ENCODE data around the gene SELENON.

Gene SELENON

GRCh38 chr1:25792115-25792514 is 7.9 kb upstream of the SELENON start:
- no peak for DNase-seq

DNA sequence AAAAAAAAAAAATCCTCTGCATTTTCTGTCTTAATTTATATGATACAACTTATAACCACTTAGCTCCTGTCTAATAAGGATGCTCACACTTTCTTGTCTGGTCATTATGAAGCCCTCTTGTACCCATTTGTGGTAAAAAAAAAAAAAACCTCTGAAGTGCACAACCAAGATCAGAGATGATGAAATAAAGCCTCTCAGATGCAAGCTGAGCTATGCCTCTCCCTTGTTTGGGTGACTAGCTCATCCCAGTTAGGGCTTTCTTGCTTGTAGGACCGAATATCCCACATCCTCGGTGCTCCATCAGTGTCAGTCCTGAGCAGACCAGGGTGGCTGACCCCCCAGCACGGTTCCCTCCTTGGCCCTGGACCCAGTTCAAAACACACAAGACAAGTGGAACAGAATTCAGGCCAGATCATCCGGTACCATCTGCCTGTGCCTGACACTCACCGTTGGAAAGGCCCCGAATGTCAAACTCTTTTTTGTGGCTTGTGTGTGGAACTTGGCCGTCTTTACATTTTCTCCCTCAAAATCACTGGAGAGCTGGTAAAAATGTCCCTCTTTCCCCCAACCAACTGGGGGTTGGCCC is 6.3 kb upstream of the SELENON start:
- DNase-seq: no peak

DNA sequence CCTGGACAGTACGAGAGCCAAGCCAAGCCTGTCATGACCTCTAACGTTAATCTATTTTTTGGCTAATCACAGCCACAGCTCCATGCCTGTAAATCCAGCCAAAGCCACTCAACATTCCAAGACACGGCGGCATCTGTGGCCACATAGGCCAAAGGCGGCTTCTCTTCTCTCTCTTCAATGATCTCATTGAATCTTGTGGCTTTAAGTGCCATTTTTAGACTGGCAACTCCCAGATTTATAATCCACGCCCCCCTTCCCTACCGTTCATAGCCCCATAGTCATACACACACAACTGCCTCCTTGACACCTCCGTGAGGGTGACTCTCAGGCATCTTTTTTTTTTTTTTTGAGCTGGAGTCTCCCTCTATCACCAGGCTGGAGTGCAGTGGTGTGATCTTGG is 5.7 kb upstream of the SELENON start:
- DNase-seq: no peak

GRCh38 chr1:25795211-25795610 is 4.8 kb upstream of the SELENON start:
- DNase-seq: no peak

GRCh38 chr1:25795946-25796810 is 3.8 kb upstream of the SELENON start:
- peak in 5 of 58 donors; percentile 45 to 74 (median 67) for DNase-seq

GRCh38 chr1:25796811-25797458 is 3.1 kb upstream of the SELENON start:
- peak in 53 of 58 donors; percentile 31 to 90 (median 55) for DNase-seq

- DNase-seq: no peak
Observed at GRCh38 chr1:25797939-25798338, 2.1 kb upstream of the SELENON start.

- DNase-seq: no peak
Observed at GRCh38 chr1:25798666-25799351, 1.2 kb upstream of the SELENON start.

DNA sequence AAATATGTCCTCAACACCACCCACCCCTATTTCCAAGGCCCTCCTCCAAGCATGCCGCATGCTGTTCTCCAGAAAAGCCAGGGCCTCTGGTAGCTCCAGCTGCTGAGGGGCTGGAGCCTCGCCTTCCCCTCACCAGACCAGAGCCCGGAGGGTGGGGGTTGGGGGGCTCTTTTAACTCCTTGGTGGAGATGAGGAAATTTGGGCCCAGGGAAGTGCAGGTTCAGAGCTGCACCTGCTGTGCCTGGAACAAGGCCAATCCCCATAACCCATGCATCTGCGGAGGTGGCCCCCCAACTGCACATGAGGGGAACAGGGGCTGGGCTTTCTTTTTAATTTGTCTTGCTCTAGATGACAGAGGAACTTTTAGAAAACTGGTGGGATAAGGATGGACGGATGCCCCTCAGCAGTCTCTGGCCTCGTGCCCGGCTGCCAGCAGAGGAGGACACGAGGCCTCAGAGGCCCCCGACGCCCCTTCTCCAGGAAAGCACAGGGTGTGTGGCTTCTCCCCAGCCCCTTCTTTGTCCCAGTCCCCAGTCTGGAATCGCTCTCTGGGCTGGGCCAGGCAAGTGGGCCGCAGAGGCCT is 550 bp upstream of the SELENON start:
- DNase-seq: peak in 1 of 58 donors; percentile 40

DNA sequence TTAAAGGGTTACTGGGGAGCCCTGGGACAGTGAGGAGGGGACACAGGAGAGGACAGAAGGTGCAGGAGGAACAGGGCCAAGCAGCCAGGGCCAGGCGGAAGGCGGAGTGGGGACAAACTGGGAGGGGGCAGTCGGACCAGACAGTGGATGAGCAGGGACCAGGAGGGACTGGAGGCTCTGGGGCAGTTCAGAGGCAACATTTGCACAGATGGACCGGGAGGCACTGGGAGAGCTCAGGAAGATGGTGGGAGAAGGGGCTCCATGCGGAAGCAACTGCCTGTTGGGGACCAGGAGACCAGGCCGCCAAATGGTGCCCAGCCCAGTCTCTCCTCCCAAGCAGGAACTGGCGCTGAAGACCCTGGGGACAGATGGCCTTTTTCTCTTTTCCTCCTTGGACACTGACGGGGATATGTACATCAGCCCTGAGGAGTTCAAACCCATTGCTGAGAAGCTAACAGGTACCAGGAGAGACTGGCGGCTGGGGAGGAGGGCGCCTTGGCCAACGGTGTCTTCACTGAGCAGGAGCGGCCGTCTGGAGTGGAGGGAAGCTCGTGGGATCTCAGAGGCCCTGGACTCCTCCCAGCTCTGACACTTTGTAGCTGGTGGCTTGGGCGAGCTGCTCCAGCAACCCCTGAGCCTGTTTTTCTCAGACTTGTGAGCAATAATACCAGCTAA is 847 bp downstream of the SELENON start:
- peak in 4 of 58 donors; percentile 6 to 50 (median 34) for DNase-seq

DNA sequence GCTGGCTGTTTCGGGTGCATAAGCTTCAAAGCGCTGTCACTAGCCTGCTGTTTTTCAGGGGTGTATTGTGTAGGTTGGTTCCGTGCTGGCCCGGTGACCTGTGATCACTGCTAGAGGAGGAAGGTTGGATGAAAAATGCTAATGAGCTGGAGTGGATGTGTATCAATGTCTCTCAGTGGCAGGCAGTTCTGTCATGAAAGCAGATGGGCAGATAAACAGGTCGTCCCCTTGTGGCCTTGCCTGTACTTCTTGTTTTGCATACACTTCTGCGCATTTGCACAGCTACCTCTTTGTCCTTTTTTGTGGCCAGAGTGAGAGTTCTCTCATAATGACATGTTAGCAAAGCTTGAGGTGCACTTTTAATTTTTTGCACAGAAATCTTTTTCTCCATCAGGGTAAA is 2.9 kb downstream of the SELENON start:
- DNase-seq: no peak

- no peak for DNase-seq
Observed at GRCh38 chr1:25803368-25803767, 3.4 kb downstream of the SELENON start.

GRCh38 chr1:25804244-25804963 is 4.4 kb downstream of the SELENON start:
- DNase-seq: no peak

DNA sequence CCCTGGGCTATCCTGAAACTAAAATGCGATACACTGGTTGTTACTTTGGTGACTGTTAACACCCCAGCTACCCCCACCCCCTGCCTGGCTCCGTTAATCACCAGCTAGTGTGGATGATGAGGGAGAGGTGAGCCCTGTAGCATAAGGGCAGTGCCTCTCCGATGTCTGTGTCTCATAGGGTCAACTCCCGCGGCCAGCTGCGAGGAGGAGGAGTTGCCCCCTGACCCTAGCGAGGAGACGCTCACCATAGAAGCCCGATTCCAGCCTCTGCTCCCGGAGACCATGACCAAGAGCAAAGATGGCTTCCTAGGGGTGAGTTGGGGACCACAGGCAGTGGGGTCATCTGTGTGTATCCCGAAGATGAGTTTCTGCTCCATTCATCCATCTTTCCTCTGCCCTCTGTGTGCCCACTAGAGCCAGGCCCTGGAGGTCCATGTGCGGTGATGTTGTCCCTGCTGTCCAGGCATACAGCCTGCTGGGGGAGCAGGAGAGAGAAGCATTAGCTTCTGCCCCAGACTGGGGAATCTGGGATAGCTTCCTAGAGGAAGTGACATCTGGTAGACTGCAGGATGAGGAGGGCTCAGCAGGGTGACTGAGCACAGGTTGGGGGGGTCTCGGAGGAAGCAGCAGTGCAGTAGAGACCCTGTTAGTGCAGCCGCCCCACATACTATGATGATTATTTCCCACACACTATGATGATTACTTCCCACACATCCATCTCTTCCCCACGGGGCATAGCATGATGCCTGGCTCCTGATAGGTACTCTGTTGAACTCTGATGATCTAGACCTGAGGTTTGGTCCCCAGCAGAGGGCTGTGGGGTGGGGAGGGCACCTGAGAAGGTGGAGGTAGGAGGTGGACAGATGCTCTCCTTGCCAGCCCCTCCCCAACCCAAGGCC is 5.2 kb downstream of the SELENON start:
- no peak for DNase-seq

GRCh38 chr1:25805863-25806225 is 5.9 kb downstream of the SELENON start:
- peak in 53 of 58 donors; percentile 24 to 91 (median 67) for DNase-seq

- peak in 22 of 58 donors; percentile 17 to 68 (median 40) for DNase-seq
Observed at GRCh38 chr1:25806418-25806817, 6.4 kb downstream of the SELENON start.

- DNase-seq: peak in 18 of 58 donors; percentile 9 to 67 (median 37)
Observed at GRCh38 chr1:25807480-25808390, 7.7 kb downstream of the SELENON start.

Data from anterior cingulate cortex (tissue), 58 donors.